AG09319 (cell line): ENCODE data around the gene AGK.

Experiments used
- DNase-seq: peaks from one replicate; pipeline ENCODE4 v3.0.0-alpha.2; 2010; ENCODE audit warnings: low read depth; ENCODE audit errors: extremely low read depth
- CTCF ChIP-seq: IDR thresholded peaks from 2 replicates; pipeline ENCODE4 v1.5.1; 2011; ENCODE audit warnings: low read depth, mild to moderate bottlenecking, inconsistent platforms, low read length, moderate library complexity

AGK gene

GRCh38 chr7:141534757-141535737 lies 16.2 kb upstream of the AGK start:
- TF ChIP-seq CTCF: no peak
- no peak for DNase-seq

- no peak for TF ChIP-seq CTCF
- no peak for DNase-seq
Observed at GRCh38 chr7:141537906-141538305, 13.3 kb upstream of the AGK start.

GRCh38 chr7:141541375-141541774 lies 9.8 kb upstream of the AGK start:
- TF ChIP-seq CTCF: no peak

GRCh38 chr7:141544831-141545230 lies 6.4 kb upstream of the AGK start:
- no peak for DNase-seq
- no peak for TF ChIP-seq CTCF

More at GRCh38 chr7:141541375-141541774, 9.8 kb upstream of the AGK start:
- DNase-seq: no peak

GRCh38 chr7:141549582-141549981 lies 1.6 kb upstream of the AGK start:
- TF ChIP-seq CTCF: no peak
- DNase-seq: no peak

- TF ChIP-seq CTCF: no peak
- no peak for DNase-seq
Observed at GRCh38 chr7:141550386-141551093, 670 bp upstream of the AGK start.

GRCh38 chr7:141551782-141552181 lies 572 bp downstream of the AGK start:
- no peak for DNase-seq
- no peak for TF ChIP-seq CTCF
